Liver (tissue), 9 donors: ENCODE measurements around the gene SCLT1. TPM values are rescaled to one million over a fixed set of nuclear protein-coding genes. Genes with fewer than 3 reads are reported as not detected.
A peak's percentile ranks its signal among the peaks of the same experiment; 100 is the strongest.

Experiments
- DNase-seq: peaks from one replicate; pipeline ENCODE4 v3.0.0-alpha.2; 2017; ENCODE audit warnings: low spot score
- H3K27ac ChIP-seq, 2 donors: one replicate each; pipeline ENCODE4 v1.7.0; 2013; ENCODE audit warnings: inconsistent platforms in 2 of 2, low read length in 2 of 2, control low read depth in 1 of 2, low read depth in 1 of 2, mild to moderate bottlenecking in 1 of 2
- H3K27me3 ChIP-seq, 4 donors: one replicate each; pipeline versions ENCODE4 v1.6.1 to v1.7.0; 2013; ENCODE audit warnings: low read length in 3 of 4, inconsistent platforms in 1 of 4, mild to moderate bottlenecking in 1 of 4, moderate library complexity in 1 of 4; ENCODE audit not compliant: control insufficient read depth in 4 of 4, insufficient read depth in 4 of 4
- H3K36me3 ChIP-seq, 4 donors: one replicate each; pipeline versions ENCODE4 v1.6.1 to v1.7.0; 2013; ENCODE audit warnings: low read length in 3 of 4, mild to moderate bottlenecking in 3 of 4, low read depth in 1 of 4, moderate library complexity in 1 of 4; ENCODE audit not compliant: control insufficient read depth in 4 of 4, insufficient read depth in 3 of 4
- H3K4me1 ChIP-seq, 4 donors: one replicate each; pipeline versions ENCODE4 v1.6.1 to v1.7.0; 2013; ENCODE audit warnings: low read length in 3 of 4, mild to moderate bottlenecking in 3 of 4, moderate library complexity in 1 of 4; ENCODE audit not compliant: control insufficient read depth in 4 of 4, insufficient read depth in 4 of 4
- H3K4me3 ChIP-seq, 3 donors: one replicate each; pipeline versions ENCODE4 v1.6.1 to v1.7.0; 2013; ENCODE audit warnings: low read length in 3 of 3, control low read depth in 1 of 3, low read depth in 1 of 3, mild to moderate bottlenecking in 1 of 3
- H3K9ac ChIP-seq, 2 donors: one replicate each; pipeline ENCODE4 v1.7.0; 2013; ENCODE audit warnings: low read length in 2 of 2, mild to moderate bottlenecking in 2 of 2, moderate library complexity in 2 of 2, control low read depth in 1 of 2, low read depth in 1 of 2
- H3K9me3 ChIP-seq, 4 donors: one replicate each; pipeline versions ENCODE4 v1.6.1 to v1.7.0; 2013; ENCODE audit warnings: low read length in 3 of 4; ENCODE audit not compliant: control insufficient read depth in 4 of 4
- EGR1 ChIP-seq, 2 donors: IDR thresholded peaks; 2 replicates each; pipeline ENCODE4 v1.6.1; 2016 to 2018; ENCODE audit warnings: antibody characterized with exemption in 2 of 2, low read depth in 2 of 2
- FOXA1 ChIP-seq: IDR thresholded peaks from 2 replicates; pipeline ENCODE4 v1.6.1; 2016; ENCODE audit warnings: antibody characterized with exemption
- FOXA2 ChIP-seq: IDR thresholded peaks from 2 replicates; pipeline ENCODE4 v1.6.1; 2016; ENCODE audit warnings: antibody characterized with exemption
- GABPA ChIP-seq, 2 donors: IDR thresholded peaks in 1 of 2; conservative IDR thresholded peaks in 1 of 2; 2 replicates each; pipeline ENCODE4 v1.6.1; 2016; ENCODE audit warnings: antibody characterized with exemption in 2 of 2, mild to moderate bottlenecking in 1 of 2, moderate library complexity in 1 of 2
- HNF4A ChIP-seq, 2 donors: conservative IDR thresholded peaks; 2 replicates each; pipeline ENCODE4 v1.6.1; 2016; ENCODE audit warnings: antibody characterized with exemption in 2 of 2, mild to moderate bottlenecking in 2 of 2
- HNF4G ChIP-seq: IDR thresholded peaks from 2 replicates; pipeline ENCODE4 v1.6.1; 2016; ENCODE audit warnings: antibody characterized with exemption
- JUND ChIP-seq, 2 donors: IDR thresholded peaks; 2 replicates each; pipeline ENCODE4 v1.6.1; 2016; ENCODE audit warnings: antibody characterized with exemption in 2 of 2
- NR2F2 ChIP-seq: IDR thresholded peaks from 2 replicates; pipeline ENCODE4 v1.6.1; 2016; ENCODE audit warnings: antibody characterized with exemption
- RAD21 ChIP-seq, 2 donors: IDR thresholded peaks; 2 replicates each; pipeline ENCODE4 v1.6.1; 2016; ENCODE audit warnings: antibody characterized with exemption in 2 of 2, mild to moderate bottlenecking in 2 of 2
- RXRA ChIP-seq, 2 donors: IDR thresholded peaks; 2 replicates each; pipeline ENCODE4 v1.6.1; 2017 to 2018; ENCODE audit warnings: antibody characterized with exemption in 2 of 2, mild to moderate bottlenecking in 1 of 2
- SP1 ChIP-seq: IDR thresholded peaks from 2 replicates; pipeline ENCODE4 v1.6.1; 2018; ENCODE audit warnings: antibody characterized with exemption, mild to moderate bottlenecking
- TAF1 ChIP-seq: conservative IDR thresholded peaks from 2 replicates; pipeline ENCODE4 v1.6.1; 2016; ENCODE audit warnings: antibody characterized with exemption, mild to moderate bottlenecking
- YY1 ChIP-seq: IDR thresholded peaks from 2 replicates; pipeline ENCODE4 v1.6.1; 2016; ENCODE audit warnings: antibody characterized with exemption, mild to moderate bottlenecking
- WGBS: extraction: QIAGEN DNeasy Blood & Tissue Kit; methylation state at CpG from one replicate; pipeline ENCODE4 v1.1.7; 2013; 5-methylcytosine and 5-hydroxymethylcytosine counted together
- polyA plus RNA-seq, 2 donors: library from polyadenylated mRNA; stranded (reverse) in 1 of 2; unstranded in 1 of 2; fragments of 200-250 nt in 1 of 2; fragments of >200 nt in 1 of 2; fragmentation: Nextera tagmentation in 1 of 2; extraction: Ambion mirVana in 1 of 2; gene quantifications; one replicate each; pipeline versions ENCODE4 v1.2.1 to v1.2.3, GENCODE V29; 2013 to 2015
- total RNA-seq, 2 donors: library from RNA; depleted of rRNA; stranded (reverse); fragments of >200 nt; gene quantifications; one replicate each; pipeline ENCODE4 v1.2.3, GENCODE V29; 2014
- TF ChIP-seq, protein P1 (sequence below): IDR thresholded peaks from 2 replicates; pipeline ENCODE4 v1.6.1; 2016; ENCODE audit warnings: antibody characterized with exemption
- TF ChIP-seq, protein P2 (sequence below): IDR thresholded peaks from 2 replicates; pipeline ENCODE4 v1.6.1; 2016; ENCODE audit warnings: antibody characterized with exemption, mild to moderate bottlenecking
- TF ChIP-seq, protein P3 (sequence below): IDR thresholded peaks from 2 replicates; pipeline ENCODE4 v1.6.1; 2016; ENCODE audit warnings: antibody characterized with exemption
- TF ChIP-seq, protein P4 (sequence below): fragments of 150-350 bp; IDR thresholded peaks from 2 replicates; pipeline ENCODE4 v1.5.1; 2017; ENCODE audit warnings: improper control_type of control experiment, low read depth, low read length; ENCODE audit not compliant: missing input control
- TF ChIP-seq, protein P5 (sequence below): IDR thresholded peaks from 2 replicates; pipeline ENCODE4 v1.6.1; 2016; ENCODE audit warnings: antibody characterized with exemption
- donor health status: healthy.
- donor health status: healthy.
- donor health status: healthy.
- donor health status: healthy.
- donor health status: healthy.

Gene SCLT1
- total and polyA plus RNA-seq, 4 donors, result 1.2 to 14.2 (median 4.0) TPM

DNA sequence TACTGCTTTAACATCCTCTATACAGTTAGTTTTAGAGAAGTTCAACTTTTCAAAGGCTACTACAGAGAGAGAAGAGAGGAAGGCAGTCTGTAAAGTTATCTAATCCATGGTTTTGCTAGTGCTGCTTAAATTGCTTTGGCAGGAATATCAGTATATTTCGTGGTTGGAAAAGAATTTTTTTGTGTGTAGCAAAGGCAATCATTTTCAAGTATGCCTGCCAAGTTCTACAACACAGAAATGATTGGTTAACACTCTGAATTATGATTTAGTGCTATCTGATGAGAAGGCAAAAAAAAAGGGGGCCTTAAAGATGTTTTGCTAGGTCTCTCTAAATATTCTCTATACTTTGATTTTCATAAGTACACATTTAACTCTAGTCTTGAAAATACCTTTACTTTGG, 150.7 kb downstream of the SCLT1 start:
- WGBS, result 88% methylated on average over 1 of the region's 1 CpG
- no peak for TF ChIP-seq SP1
- TF ChIP-seq, protein P1, sequence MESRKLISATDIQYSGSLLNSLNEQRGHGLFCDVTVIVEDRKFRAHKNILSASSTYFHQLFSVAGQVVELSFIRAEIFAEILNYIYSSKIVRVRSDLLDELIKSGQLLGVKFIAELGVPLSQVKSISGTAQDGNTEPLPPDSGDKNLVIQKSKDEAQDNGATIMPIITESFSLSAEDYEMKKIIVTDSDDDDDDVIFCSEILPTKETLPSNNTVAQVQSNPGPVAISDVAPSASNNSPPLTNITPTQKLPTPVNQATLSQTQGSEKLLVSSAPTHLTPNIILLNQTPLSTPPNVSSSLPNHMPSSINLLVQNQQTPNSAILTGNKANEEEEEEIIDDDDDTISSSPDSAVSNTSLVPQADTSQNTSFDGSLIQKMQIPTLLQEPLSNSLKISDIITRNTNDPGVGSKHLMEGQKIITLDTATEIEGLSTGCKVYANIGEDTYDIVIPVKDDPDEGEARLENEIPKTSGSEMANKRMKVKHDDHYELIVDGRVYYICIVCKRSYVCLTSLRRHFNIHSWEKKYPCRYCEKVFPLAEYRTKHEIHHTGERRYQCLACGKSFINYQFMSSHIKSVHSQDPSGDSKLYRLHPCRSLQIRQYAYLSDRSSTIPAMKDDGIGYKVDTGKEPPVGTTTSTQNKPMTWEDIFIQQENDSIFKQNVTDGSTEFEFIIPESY, result no peak
- no peak for TF ChIP-seq NR2F2
- TF ChIP-seq, protein P2, sequence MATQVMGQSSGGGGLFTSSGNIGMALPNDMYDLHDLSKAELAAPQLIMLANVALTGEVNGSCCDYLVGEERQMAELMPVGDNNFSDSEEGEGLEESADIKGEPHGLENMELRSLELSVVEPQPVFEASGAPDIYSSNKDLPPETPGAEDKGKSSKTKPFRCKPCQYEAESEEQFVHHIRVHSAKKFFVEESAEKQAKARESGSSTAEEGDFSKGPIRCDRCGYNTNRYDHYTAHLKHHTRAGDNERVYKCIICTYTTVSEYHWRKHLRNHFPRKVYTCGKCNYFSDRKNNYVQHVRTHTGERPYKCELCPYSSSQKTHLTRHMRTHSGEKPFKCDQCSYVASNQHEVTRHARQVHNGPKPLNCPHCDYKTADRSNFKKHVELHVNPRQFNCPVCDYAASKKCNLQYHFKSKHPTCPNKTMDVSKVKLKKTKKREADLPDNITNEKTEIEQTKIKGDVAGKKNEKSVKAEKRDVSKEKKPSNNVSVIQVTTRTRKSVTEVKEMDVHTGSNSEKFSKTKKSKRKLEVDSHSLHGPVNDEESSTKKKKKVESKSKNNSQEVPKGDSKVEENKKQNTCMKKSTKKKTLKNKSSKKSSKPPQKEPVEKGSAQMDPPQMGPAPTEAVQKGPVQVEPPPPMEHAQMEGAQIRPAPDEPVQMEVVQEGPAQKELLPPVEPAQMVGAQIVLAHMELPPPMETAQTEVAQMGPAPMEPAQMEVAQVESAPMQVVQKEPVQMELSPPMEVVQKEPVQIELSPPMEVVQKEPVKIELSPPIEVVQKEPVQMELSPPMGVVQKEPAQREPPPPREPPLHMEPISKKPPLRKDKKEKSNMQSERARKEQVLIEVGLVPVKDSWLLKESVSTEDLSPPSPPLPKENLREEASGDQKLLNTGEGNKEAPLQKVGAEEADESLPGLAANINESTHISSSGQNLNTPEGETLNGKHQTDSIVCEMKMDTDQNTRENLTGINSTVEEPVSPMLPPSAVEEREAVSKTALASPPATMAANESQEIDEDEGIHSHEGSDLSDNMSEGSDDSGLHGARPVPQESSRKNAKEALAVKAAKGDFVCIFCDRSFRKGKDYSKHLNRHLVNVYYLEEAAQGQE, result no peak
- TF ChIP-seq RAD21 (IDR thresholded peaks at IDR 0.05), result no peak
- TF ChIP-seq, protein P3, sequence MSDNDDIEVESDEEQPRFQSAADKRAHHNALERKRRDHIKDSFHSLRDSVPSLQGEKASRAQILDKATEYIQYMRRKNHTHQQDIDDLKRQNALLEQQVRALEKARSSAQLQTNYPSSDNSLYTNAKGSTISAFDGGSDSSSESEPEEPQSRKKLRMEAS, result no peak
- TF ChIP-seq JUND (IDR thresholded peaks at IDR 0.05), result no peak
- no peak for TF ChIP-seq GABPA (IDR thresholded peaks at IDR 0.05 in 1 of 2, conservative IDR thresholded peaks at IDR 0.05 in 1 of 2)
- no peak for TF ChIP-seq YY1

DNA sequence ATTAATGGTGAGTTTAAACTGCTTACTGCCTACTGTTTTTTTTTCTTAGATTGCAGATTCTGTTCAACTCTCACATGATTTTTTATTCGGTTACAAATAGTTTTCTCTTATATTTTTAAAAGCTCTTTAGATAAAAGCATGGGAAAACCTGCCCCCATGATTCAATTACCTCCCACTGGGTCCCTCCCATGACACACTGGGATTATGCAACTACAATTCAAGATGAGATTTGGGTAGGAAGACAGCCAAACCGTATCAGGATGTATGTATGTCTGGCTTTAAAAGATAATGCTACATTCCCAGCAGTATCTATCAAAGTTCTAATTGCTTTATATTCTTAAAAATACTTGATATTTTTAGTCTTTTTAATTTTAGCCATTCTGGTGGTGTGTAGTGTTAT, 152.4 kb downstream of the SCLT1 start:
- no peak for TF ChIP-seq NR2F2
- TF ChIP-seq SP1, result no peak
- no peak for TF ChIP-seq HNF4G
- no peak for TF ChIP-seq EGR1 (IDR thresholded peaks at IDR 0.05; ENCODE audit: low read depth in 2 of 2)
- no peak for TF ChIP-seq HNF4A (conservative IDR thresholded peaks at IDR 0.05)
- TF ChIP-seq, protein P2, result no peak
- TF ChIP-seq TAF1, result no peak
- no peak for TF ChIP-seq RAD21 (IDR thresholded peaks at IDR 0.05)
- TF ChIP-seq FOXA2, result no peak
- no peak for TF ChIP-seq GABPA (IDR thresholded peaks at IDR 0.05 in 1 of 2, conservative IDR thresholded peaks at IDR 0.05 in 1 of 2)
- TF ChIP-seq, protein P1, result no peak
- TF ChIP-seq, protein P3, result no peak
- no peak for TF ChIP-seq RXRA (IDR thresholded peaks at IDR 0.05)
- TF ChIP-seq, protein P4, sequence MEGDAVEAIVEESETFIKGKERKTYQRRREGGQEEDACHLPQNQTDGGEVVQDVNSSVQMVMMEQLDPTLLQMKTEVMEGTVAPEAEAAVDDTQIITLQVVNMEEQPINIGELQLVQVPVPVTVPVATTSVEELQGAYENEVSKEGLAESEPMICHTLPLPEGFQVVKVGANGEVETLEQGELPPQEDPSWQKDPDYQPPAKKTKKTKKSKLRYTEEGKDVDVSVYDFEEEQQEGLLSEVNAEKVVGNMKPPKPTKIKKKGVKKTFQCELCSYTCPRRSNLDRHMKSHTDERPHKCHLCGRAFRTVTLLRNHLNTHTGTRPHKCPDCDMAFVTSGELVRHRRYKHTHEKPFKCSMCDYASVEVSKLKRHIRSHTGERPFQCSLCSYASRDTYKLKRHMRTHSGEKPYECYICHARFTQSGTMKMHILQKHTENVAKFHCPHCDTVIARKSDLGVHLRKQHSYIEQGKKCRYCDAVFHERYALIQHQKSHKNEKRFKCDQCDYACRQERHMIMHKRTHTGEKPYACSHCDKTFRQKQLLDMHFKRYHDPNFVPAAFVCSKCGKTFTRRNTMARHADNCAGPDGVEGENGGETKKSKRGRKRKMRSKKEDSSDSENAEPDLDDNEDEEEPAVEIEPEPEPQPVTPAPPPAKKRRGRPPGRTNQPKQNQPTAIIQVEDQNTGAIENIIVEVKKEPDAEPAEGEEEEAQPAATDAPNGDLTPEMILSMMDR, result no peak
- TF ChIP-seq JUND (IDR thresholded peaks at IDR 0.05), result no peak
- no peak for TF ChIP-seq FOXA1
- TF ChIP-seq, protein P5, sequence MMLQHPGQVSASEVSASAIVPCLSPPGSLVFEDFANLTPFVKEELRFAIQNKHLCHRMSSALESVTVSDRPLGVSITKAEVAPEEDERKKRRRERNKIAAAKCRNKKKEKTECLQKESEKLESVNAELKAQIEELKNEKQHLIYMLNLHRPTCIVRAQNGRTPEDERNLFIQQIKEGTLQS, result no peak
- TF ChIP-seq YY1, result no peak
- H3K4me3 ChIP-seq, result no peak overlapping the region
- no peaks in the 10 kb centered on the region for H3K27me3 ChIP-seq
- H3K4me1 ChIP-seq, result no peaks in the 10 kb centered on the region
- H3K36me3 ChIP-seq, result peaks cover 0 to 23% (median 7%) of the 10 kb centered on the region in 4 donors
- H3K9me3 ChIP-seq, result peaks cover 0 to 24% (median 4%) of the 10 kb centered on the region in 4 donors
- no peak overlapping the region for H3K27ac ChIP-seq
- H3K9ac ChIP-seq, result no peak overlapping the region
- WGBS, result 86% methylated on average over 2 of the region's 2 CpGs
- no peak for DNase-seq

More for the DNA sequence above, 150.7 kb downstream of the SCLT1 start:
- Histone ChIP-seq H3K9ac (no peak overlapping the region), H3K4me1 (no peaks in the 10 kb centered on the region), H3K4me3 (peak overlapping the region in 1 of 3 donors; percentile 23), H3K9me3 (peaks cover 0 to 24% (median 4%) of the 10 kb centered on the region in 4 donors), H3K36me3 (peaks cover 0 to 23% (median 7%) of the 10 kb centered on the region in 4 donors), H3K27ac (no peak overlapping the region), H3K27me3 (no peaks in the 10 kb centered on the region)
- DNase-seq, result no peak
